HCT116 (cell line): ENCODE results near the gene AKAP13. TPM values are rescaled to one million over a fixed set of nuclear protein-coding genes. Genes with fewer than 3 reads are reported as not detected.

Experiments
- ATAC-seq: fragments of 200-7000 bp; cut with Tn5 transposase; 2 replicates; pipeline ENCODE4 v1.9.1; 2020; ENCODE audit warnings: mild to moderate bottlenecking, moderate library complexity
- BruUV-seq: library from RNA; stranded (reverse); fragments of 400-500 nt; replicated peaks from 2 replicates; lab custom pipeline; 2021; lab: Mats Ljungman, UMichigan
- CTCF ChIA-PET: fragments of 300-600 bp; sonication (Branson Sonifier 250); formaldehyde crosslinking; loops from one replicate; lab custom pipeline; 2021; ENCODE audit warnings: antibody characterized with exemption; lab: Charles Lee
- POLR2A ChIA-PET: fragments of 300-600, 350-600 bp; sonication (Branson Sonifier 250); formaldehyde crosslinking; loops from one replicate; lab custom pipeline; 2021; ENCODE audit warnings: antibody characterized with exemption; lab: Charles Lee
- RAD21 ChIA-PET, 2 experiments: fragments of 300-600 bp; sonication (Branson Sonifier 250); formaldehyde crosslinking; loops; one replicate each; lab custom pipeline; 2023; ENCODE audit warnings: low total read pairs in 2 of 2; ENCODE audit not compliant: uncharacterized antibody in 2 of 2, unreplicated experiment in 2 of 2, low non-redundant PET in 1 of 2; lab: Charles Lee
- DNase-seq: peaks from one replicate; pipeline ENCODE4 v3.0.0-alpha.2; 2010; ENCODE audit warnings: low read depth, low spot score
- H2AFZ ChIP-seq: fragments of 200-600 bp; shearing (Covaris generic), sonication (generic); 2 replicates; pipeline ENCODE4 v1.6.1; 2017; ENCODE audit warnings: low read depth, mixed run types, mixed read lengths, antibody characterized with exemption, low read length; ENCODE audit not compliant: poor library complexity, severe bottlenecking
- H3K27ac ChIP-seq: 2 replicates; pipeline ENCODE4 v1.5.1; 2012; ENCODE audit warnings: low read depth, low read length
- H3K27me3 ChIP-seq: fragments of 200-600 bp; sonication (generic); 2 replicates; pipeline ENCODE4 v1.6.1; 2016; ENCODE audit warnings: mixed run types, low read length, mixed read lengths; ENCODE audit not compliant: insufficient read depth
- H3K36me3 ChIP-seq, 2 experiments: fragments of 200-500 bp in 1 of 2; fragments of 200-600 bp in 1 of 2; sonication (Bioruptor generic) in 1 of 2; sonication (generic) in 1 of 2; 2 replicates each; pipeline versions ENCODE4 v1.5.1 to v1.6.1; 2014 to 2016; ENCODE audit warnings: low read length in 2 of 2, inconsistent platforms in 1 of 2, mixed read lengths in 1 of 2, mixed run types in 1 of 2; ENCODE audit not compliant: insufficient read depth in 2 of 2, control insufficient read depth in 1 of 2
- H3K4me1 ChIP-seq, 2 experiments: fragments of 200-600 bp in 1 of 2; sonication (generic) in 1 of 2; 2 replicates each; pipeline versions ENCODE4 v1.5.1 to v1.6.1; 2012 to 2017; ENCODE audit warnings: low read length in 2 of 2, inconsistent platforms in 1 of 2, mild to moderate bottlenecking in 1 of 2, mixed read lengths in 1 of 2, mixed run types in 1 of 2, moderate library complexity in 1 of 2; ENCODE audit not compliant: insufficient read depth in 2 of 2, control insufficient read depth in 1 of 2
- H3K4me2 ChIP-seq: fragments of 200-600 bp; sonication (generic); 2 replicates; pipeline ENCODE4 v1.6.1; 2017; ENCODE audit warnings: mixed run types, low read length, mixed read lengths
- H3K4me3 ChIP-seq, 2 experiments: fragments of 200-600 bp in 1 of 2; sonication (generic) in 1 of 2; replicated peaks in 1 of 2; 2 replicates each; pipeline ENCODE4 v1.5.1; 2011 to 2016; ENCODE audit warnings: low read length in 2 of 2, control low read depth in 1 of 2, low read depth in 1 of 2, mild to moderate bottlenecking in 1 of 2, mixed read lengths in 1 of 2, mixed run types in 1 of 2
- H3K79me2 ChIP-seq: fragments of 200-600 bp; sonication (generic); 2 replicates; pipeline ENCODE4 v1.6.1; 2017; ENCODE audit warnings: mild to moderate bottlenecking, mixed run types, low read length, moderate library complexity, mixed read lengths; ENCODE audit not compliant: insufficient read depth
- H3K9ac ChIP-seq: fragments of 200-600 bp; sonication (generic); 2 replicates; pipeline ENCODE4 v1.6.1; 2016; ENCODE audit warnings: low read length, mixed read lengths
- H3K9me2 ChIP-seq: fragments of 200-600 bp; sonication (generic), shearing (Covaris generic); 2 replicates; pipeline ENCODE4 v1.6.1; 2017; ENCODE audit warnings: mixed run types, mild to moderate bottlenecking, moderate library complexity; ENCODE audit not compliant: insufficient read depth
- H3K9me3 ChIP-seq, 2 experiments: fragments of 200-500 bp in 1 of 2; fragments of 200-600 bp in 1 of 2; sonication (Bioruptor generic) in 1 of 2; sonication (generic) in 1 of 2; 2 replicates each; pipeline ENCODE4 v1.6.1; 2014 to 2017; ENCODE audit warnings: low read length in 2 of 2, mixed read lengths in 2 of 2, inconsistent platforms in 1 of 2, low read depth in 1 of 2, mild to moderate bottlenecking in 1 of 2, mixed run types in 1 of 2, moderate library complexity in 1 of 2; ENCODE audit not compliant: control insufficient read depth in 1 of 2, insufficient read depth in 1 of 2
- H4K20me1 ChIP-seq: fragments of 200-600 bp; sonication (generic), shearing (Covaris generic); 2 replicates; pipeline ENCODE4 v1.6.1; 2017; ENCODE audit warnings: mixed run types, mild to moderate bottlenecking, moderate library complexity; ENCODE audit not compliant: insufficient read depth
- CTCF ChIP-seq, 3 experiments: fragments of 200-600 bp in 1 of 3; sonication (generic) in 1 of 3; IDR thresholded peaks in 2 of 3; conservative IDR thresholded peaks in 1 of 3; 2 replicates each; pipeline ENCODE4 v1.5.1; 2012 to 2017; ENCODE audit warnings: low read depth in 2 of 3, low read length in 2 of 3, antibody characterized with exemption in 1 of 3, borderline replicate concordance in 1 of 3, control low read depth in 1 of 3, mild to moderate bottlenecking in 1 of 3, mixed read lengths in 1 of 3, mixed run types in 1 of 3, moderate library complexity in 1 of 3; ENCODE audit not compliant: insufficient read depth in 1 of 3
- SIN3A ChIP-seq: IDR thresholded peaks from 2 replicates; pipeline ENCODE4 v1.6.1; 2012; ENCODE audit warnings: low read depth
- intact Hi-C: fragments of 100-400 bp; cut with micrococcal nuclease; formaldehyde crosslinking; loops from 2 replicates; pipeline ENCODE4 v1.10.0; 2022
- total RNA-seq: library from RNA; stranded (reverse); gene quantifications from one replicate; pipeline ENCODE4 v1.2.1, GENCODE V29; 2021; ENCODE audit not compliant: unreplicated experiment

AKAP13 gene
- total RNA-seq, 1 experiment from 2014 or later = 43.1 TPM

- no TSS peak for BruUV-seq
- intact Hi-C loops = no loop called here
- POLR2A ChIA-PET = no interaction called here
These were observed 72.9 kb downstream of the AKAP13 start for GRCh38 chr15:85453144-85453872.

More at GRCh38 chr15:85453144-85453872, 72.9 kb downstream of the AKAP13 start:
- H3K4me2 ChIP-seq = no peak overlapping the region
- DNase-seq (no peak), ATAC-seq (0 out of 2 replicates have a peak, but pooled peaks have one; percentile 44)
- H3K9me3 ChIP-seq = peaks cover 0 to 4% of the 10 kb centered on the region in 2 experiments; a peak in 1 of 4 replicates
- no peak overlapping the region for H3K4me3 ChIP-seq
- H3K27ac ChIP-seq = no peak overlapping the region
- no peak overlapping the region for H3K9ac ChIP-seq
- H3K79me2 ChIP-seq = peaks cover 84% of the 10 kb centered on the region
- H3K9me2 ChIP-seq = no peaks in the 10 kb centered on the region
- H3K36me3 ChIP-seq = no peaks in the 10 kb centered on the region
- H3K4me1 ChIP-seq = peaks cover 3 to 6% of the 10 kb centered on the region in 2 experiments; a peak in 3 of 4 replicates
- ChIA-PET CTCF (interaction anchor here (0.6 kb wide), 1 partner anchor 866 kb away, joined by 5 read pairs; no protein-coding TSS in a partner anchor), RAD21 (no interaction called here)
- TF ChIP-seq SIN3A = no peak
- peak in 1 of 3 experiments; percentile 15; a peak in 1 of 6 replicates for TF ChIP-seq CTCF (IDR thresholded peaks at IDR 0.05 in 2 of 3, conservative IDR thresholded peaks at IDR 0.05 in 1 of 3; ENCODE audit: borderline replicate concordance in 1 of 3, insufficient read depth in 1 of 3, low read depth in 2 of 3, low read length in 2 of 3)
- H3K27me3 ChIP-seq = no peaks in the 10 kb centered on the region
- H2AFZ ChIP-seq = no peak overlapping the region
- H4K20me1 ChIP-seq = no peaks in the 10 kb centered on the region
